Osteocyte (in vitro differentiated cells): ENCODE measurements around the gene MORC2. TPM values are rescaled to one million over a fixed set of nuclear protein-coding genes. Genes with fewer than 3 reads are reported as not detected.

Source experiments
- DNase-seq: peaks from one replicate; pipeline ENCODE4 v3.0.0; 2021; ENCODE audit warnings: mixed read lengths; ENCODE audit not compliant: unreplicated experiment; ENCODE audit errors: extremely low spot score
- H3K27ac Mint-ChIP-seq: one replicate; pipeline ENCODE4 v1.8.0; 2021; ENCODE audit warnings: mild to moderate bottlenecking, mixed read lengths; ENCODE audit not compliant: unreplicated experiment
- H3K27me3 Mint-ChIP-seq: one replicate; pipeline ENCODE4 v1.8.0; 2021; ENCODE audit warnings: mixed read lengths; ENCODE audit not compliant: unreplicated experiment
- H3K36me3 Mint-ChIP-seq: one replicate; pipeline ENCODE4 v1.8.0; 2021; ENCODE audit warnings: mixed read lengths; ENCODE audit not compliant: unreplicated experiment
- H3K4me1 Mint-ChIP-seq: one replicate; pipeline ENCODE4 v1.8.0; 2021; ENCODE audit warnings: mixed read lengths; ENCODE audit not compliant: unreplicated experiment
- H3K4me3 Mint-ChIP-seq: one replicate; pipeline ENCODE4 v1.8.0; 2021; ENCODE audit warnings: mild to moderate bottlenecking, moderate library complexity, mixed read lengths; ENCODE audit not compliant: unreplicated experiment
- H3K9me3 Mint-ChIP-seq: one replicate; pipeline ENCODE4 v1.8.0; 2021; ENCODE audit warnings: mixed read lengths; ENCODE audit not compliant: unreplicated experiment
- total RNA-seq: library from RNA; stranded (reverse); gene quantifications from 2 replicates; pipeline ENCODE4 v1.2.1, GENCODE V29; 2021
- TF ChIP-seq, protein P1 (sequence below): fragments of 200-600 bp; sonication (generic); IDR thresholded peaks from 2 replicates; pipeline ENCODE4 v1.5.0; 2021; ENCODE audit warnings: antibody characterized with exemption, mild to moderate bottlenecking, moderate library complexity

Gene MORC2
- total RNA-seq, 1 donor from 2014 or later, result 26.9 TPM

DNA sequence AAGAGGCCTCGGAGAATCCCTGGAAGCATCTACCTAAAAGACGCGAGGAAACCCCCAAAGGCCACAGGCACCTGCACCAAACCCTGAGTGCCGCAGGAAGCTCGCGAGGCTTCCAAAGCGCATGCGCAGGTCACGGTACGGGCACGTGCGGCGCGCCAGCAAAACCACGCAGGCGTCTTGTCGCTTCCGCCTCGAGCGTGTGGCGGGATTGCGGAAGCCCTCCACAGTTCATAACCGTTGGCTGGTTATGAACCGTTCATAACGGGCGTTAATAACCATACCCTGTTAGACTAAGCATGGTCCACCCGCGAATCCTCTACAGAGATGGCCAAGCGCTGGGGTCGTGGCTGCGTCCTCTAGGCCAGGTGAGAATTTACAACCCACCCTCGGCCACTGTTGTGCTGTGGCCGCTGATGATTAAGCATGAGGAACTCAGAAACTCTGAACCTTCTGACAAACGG lies 46.4 kb downstream of the MORC2 start:
- Mint-ChIP-seq H3K4me3 (no peak overlapping the region), H3K4me1 (peaks cover 9% of the 10 kb centered on the region), H3K9me3 (no peaks in the 10 kb centered on the region), H3K27me3 (peaks cover 9% of the 10 kb centered on the region), H3K27ac (no peak overlapping the region), H3K36me3 (peaks cover 17% of the 10 kb centered on the region)
- peak; percentile 81 for DNase-seq
- TF ChIP-seq, protein P1, sequence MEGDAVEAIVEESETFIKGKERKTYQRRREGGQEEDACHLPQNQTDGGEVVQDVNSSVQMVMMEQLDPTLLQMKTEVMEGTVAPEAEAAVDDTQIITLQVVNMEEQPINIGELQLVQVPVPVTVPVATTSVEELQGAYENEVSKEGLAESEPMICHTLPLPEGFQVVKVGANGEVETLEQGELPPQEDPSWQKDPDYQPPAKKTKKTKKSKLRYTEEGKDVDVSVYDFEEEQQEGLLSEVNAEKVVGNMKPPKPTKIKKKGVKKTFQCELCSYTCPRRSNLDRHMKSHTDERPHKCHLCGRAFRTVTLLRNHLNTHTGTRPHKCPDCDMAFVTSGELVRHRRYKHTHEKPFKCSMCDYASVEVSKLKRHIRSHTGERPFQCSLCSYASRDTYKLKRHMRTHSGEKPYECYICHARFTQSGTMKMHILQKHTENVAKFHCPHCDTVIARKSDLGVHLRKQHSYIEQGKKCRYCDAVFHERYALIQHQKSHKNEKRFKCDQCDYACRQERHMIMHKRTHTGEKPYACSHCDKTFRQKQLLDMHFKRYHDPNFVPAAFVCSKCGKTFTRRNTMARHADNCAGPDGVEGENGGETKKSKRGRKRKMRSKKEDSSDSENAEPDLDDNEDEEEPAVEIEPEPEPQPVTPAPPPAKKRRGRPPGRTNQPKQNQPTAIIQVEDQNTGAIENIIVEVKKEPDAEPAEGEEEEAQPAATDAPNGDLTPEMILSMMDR, result no peak

DNA sequence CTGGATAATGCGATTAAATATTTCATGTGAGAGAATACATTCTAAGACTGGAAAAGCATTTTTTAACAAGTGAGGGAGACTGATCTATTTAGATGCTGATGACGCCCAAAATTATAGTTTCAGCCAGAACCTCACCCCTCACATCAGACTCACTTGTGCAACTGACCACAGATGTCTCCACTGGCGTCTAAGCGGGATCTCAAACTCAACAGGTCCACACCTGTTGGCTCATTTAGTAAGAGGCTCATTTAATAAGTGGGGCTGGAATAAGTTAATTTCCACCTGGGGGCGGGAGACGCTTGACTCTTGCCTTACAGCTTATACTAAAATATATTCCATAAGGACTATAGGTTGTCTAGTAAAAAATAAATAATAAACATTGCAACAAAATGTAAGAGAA lies 47.5 kb downstream of the MORC2 start:
- no peaks in the 10 kb centered on the region for H3K9me3 Mint-ChIP-seq
- H3K27me3 Mint-ChIP-seq, result peaks cover 9% of the 10 kb centered on the region
- H3K27ac Mint-ChIP-seq, result no peak overlapping the region
- peak; percentile 27 for DNase-seq
- TF ChIP-seq, protein P1, result no peak
- H3K4me1 Mint-ChIP-seq, result peaks cover 9% of the 10 kb centered on the region
- H3K36me3 Mint-ChIP-seq, result peaks cover 8% of the 10 kb centered on the region
- H3K4me3 Mint-ChIP-seq, result no peak overlapping the region

DNA sequence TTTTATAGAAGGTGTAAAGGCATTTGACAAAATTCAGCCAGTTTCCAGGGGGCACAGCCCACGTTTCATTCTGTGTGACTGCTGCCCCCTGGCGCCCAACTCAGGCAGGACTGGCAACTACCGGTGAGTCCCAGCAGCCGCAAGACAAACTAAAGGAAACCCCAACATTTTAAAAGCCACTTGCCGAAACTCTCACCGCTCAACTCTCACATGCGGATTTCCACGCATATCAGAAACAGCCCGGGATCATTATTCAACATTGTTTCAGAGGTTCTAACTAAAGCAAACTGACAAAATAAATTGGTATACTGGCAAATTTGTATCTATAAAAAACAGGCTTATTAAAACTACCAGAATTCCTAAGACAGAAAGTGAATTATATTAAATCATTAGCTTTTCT lies 48.2 kb downstream of the MORC2 start:
- peak; percentile 91 for DNase-seq
- H3K4me3 Mint-ChIP-seq, result no peak overlapping the region
- peaks cover 9% of the 10 kb centered on the region for H3K4me1 Mint-ChIP-seq
- H3K27me3 Mint-ChIP-seq, result peaks cover 9% of the 10 kb centered on the region
- no peak overlapping the region for H3K27ac Mint-ChIP-seq
- H3K9me3 Mint-ChIP-seq, result no peaks in the 10 kb centered on the region
- TF ChIP-seq, protein P1, result peak; percentile 96
- peaks cover 7% of the 10 kb centered on the region for H3K36me3 Mint-ChIP-seq

DNA sequence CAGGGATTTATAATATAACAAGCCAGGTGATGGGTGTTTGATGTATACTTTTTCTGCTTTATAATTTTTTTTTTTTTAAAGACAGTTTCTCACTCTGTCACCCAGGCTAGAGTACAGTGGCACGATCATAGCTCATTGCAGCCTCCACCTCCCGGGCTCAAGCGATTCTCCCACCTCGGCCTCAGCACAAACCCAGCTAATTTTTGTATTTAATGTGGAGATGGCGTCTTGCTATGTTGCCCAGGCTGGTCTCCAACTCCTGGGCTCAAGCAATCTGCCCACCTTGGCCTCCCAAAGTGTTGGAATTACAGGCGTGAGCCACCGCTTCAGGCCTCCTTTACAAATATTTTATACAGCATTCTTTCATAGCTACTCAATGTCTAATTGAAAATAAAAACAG lies 48.6 kb downstream of the MORC2 start:
- H3K27me3 Mint-ChIP-seq, result peaks cover 9% of the 10 kb centered on the region
- DNase-seq, result no peak
- no peak overlapping the region for H3K27ac Mint-ChIP-seq
- H3K4me1 Mint-ChIP-seq, result peaks cover 9% of the 10 kb centered on the region
- H3K36me3 Mint-ChIP-seq, result peaks cover 5% of the 10 kb centered on the region
- TF ChIP-seq, protein P1, result no peak
- no peaks in the 10 kb centered on the region for H3K9me3 Mint-ChIP-seq
- H3K4me3 Mint-ChIP-seq, result no peak overlapping the region

DNA sequence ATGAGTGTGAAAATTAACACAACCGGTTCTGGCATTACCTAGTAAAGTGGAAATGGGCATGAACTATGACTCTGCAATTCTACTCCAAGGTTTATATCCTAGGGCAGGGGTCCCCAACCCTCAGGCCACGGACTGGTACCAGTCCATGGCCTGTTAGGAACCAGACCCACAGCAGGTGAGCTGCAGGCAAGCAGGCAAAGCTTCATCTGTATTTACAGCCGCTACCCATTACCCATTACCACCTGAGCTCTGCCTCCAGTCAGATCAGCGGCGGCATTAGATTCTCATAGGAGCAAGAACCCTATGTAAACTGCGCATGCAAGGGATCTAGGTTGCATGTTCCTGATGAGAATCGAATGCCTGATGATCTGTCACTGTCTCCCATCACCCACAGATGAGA lies 49.8 kb downstream of the MORC2 start:
- no peaks in the 10 kb centered on the region for H3K9me3 Mint-ChIP-seq
- H3K27me3 Mint-ChIP-seq, result peaks cover 9% of the 10 kb centered on the region
- H3K36me3 Mint-ChIP-seq, result no peaks in the 10 kb centered on the region
- TF ChIP-seq, protein P1, result no peak
- peaks cover 9% of the 10 kb centered on the region for H3K4me1 Mint-ChIP-seq
- H3K27ac Mint-ChIP-seq, result no peak overlapping the region
- no peak overlapping the region for H3K4me3 Mint-ChIP-seq
- DNase-seq, result peak; percentile 60
